Stimulated activated CD8-positive, alpha-beta memory T cell treated with anti-CD3 and anti-CD28 coated beads, Interleukin-4, amount 100 ng/mL, for 1 hour (primary cell): ENCODE results near the gene CCL4L2.
"Not testable (repeated sequence)": the region's sequence is repeated elsewhere in the genome, so short reads cannot be mapped to it uniquely, and the experiment has no call there.

Experiments used
- DNase-seq, 2 donors: peaks; one replicate each; pipeline ENCODE4 v3.0.0-alpha.2; 2020; ENCODE audit warnings: low read depth in 2 of 2, low spot score in 1 of 2

Gene CCL4L2

GRCh38 chr17:36210439-36211211, at the start of gene CCL4L2:
CCL4L2 (plus strand) TSS chr17:36211063.
- DNase-seq: not testable (repeated sequence)

GRCh38 chr17:36168836-36169235, 42.0 kb upstream of the CCL4L2 start:
- not testable (repeated sequence) for DNase-seq

- not testable (repeated sequence) for DNase-seq
Measured at GRCh38 chr17:36176536-36176935, 34.3 kb upstream of the CCL4L2 start, which contains the start of gene TBC1D3B. TBC1D3B (minus strand) TSS chr17:36176636; CDS start chr17:36175050, 1,586 bp downstream.

GRCh38 chr17:36181446-36182175, 29.3 kb upstream of the CCL4L2 start:
- DNase-seq: not testable (repeated sequence)

GRCh38 chr17:36182176-36183000, 28.5 kb upstream of the CCL4L2 start:
- no peak for DNase-seq

- DNase-seq: no peak
Measured at GRCh38 chr17:36183001-36183971, 27.6 kb upstream of the CCL4L2 start.

GRCh38 chr17:36184023-36184765, 26.7 kb upstream of the CCL4L2 start:
- DNase-seq: no peak

GRCh38 chr17:36185416-36185815, 25.4 kb upstream of the CCL4L2 start:
- no peak for DNase-seq

GRCh38 chr17:36186810-36187763, 23.8 kb upstream of the CCL4L2 start:
- DNase-seq: not testable (repeated sequence)

GRCh38 chr17:36187943-36188665, 22.8 kb upstream of the CCL4L2 start:
- not testable (repeated sequence) for DNase-seq

GRCh38 chr17:36188891-36189306, 22.0 kb upstream of the CCL4L2 start:
- DNase-seq: no peak

GRCh38 chr17:36189993-36190392, 20.9 kb upstream of the CCL4L2 start:
- DNase-seq: not testable (repeated sequence)

GRCh38 chr17:36190549-36191330, 20.1 kb upstream of the CCL4L2 start:
- DNase-seq: not testable (repeated sequence)

GRCh38 chr17:36193216-36193775, 17.6 kb upstream of the CCL4L2 start:
- DNase-seq: no peak

GRCh38 chr17:36194147-36194831, 16.6 kb upstream of the CCL4L2 start:
- DNase-seq: not testable (repeated sequence)
